GM18517 (cell line): ENCODE measurements around the gene PHF2.

Experiments used
- ATAC-seq: cut with Tn5 transposase; IDR thresholded peaks from one replicate; pipeline ENCODE4 v1.9.1; 2021; ENCODE audit warnings: mild to moderate bottlenecking, moderate library complexity; ENCODE audit not compliant: unreplicated experiment

PHF2 gene

DNA sequence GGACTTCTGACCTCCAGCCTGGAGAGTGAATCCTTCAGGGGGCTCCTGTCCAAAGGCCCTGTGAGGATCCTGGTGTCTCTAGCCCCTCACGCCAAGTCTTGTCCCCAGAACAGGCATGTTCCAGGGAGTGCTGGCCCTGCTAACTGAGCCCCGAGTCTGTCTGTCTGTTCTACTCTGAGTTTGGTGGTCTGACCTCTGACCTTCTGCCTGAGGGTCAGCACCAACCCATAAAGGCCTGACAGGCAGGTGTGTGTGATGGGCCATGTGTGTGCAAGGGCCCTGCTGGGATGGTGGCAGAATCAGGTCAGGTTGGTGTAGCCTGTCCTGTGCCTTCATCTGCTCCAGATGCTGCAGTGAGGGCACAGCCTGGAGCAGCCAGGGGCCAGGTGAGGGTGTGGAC is 46.3 kb downstream of the PHF2 start:
- no peak for ATAC-seq

GRCh38 chr9:93623753-93624152 is 47.4 kb downstream of the PHF2 start:
- no peak for ATAC-seq

- no peak for ATAC-seq
Observed at GRCh38 chr9:93624431-93624834, 48.0 kb downstream of the PHF2 start.

GRCh38 chr9:93624977-93625376 is 48.6 kb downstream of the PHF2 start:
- ATAC-seq = no peak

DNA sequence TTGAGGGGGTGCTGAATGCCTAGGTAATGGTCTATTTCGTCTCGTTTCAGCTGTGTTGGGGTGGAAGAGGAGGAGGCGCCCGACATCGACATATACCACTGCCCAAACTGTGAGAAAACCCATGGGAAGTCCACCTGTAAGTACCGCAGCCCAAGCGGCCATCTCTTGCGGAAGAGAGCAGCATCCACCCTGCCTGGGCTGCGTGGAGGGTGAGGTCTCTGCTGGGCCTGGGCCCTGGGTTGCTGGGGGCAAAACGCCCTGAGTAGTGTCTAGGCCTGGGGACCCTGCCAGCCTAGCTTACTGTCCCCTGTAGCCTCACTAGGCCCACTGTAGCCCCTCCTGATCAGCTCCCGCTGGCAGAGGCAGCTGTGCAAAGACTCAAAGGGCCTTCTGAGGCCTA is 53.5 kb downstream of the PHF2 start:
- ATAC-seq = no peak

GRCh38 chr9:93630806-93631411 is 54.5 kb downstream of the PHF2 start:
- ATAC-seq = no peak

- no peak for ATAC-seq
Observed at GRCh38 chr9:93633492-93634221, 57.3 kb downstream of the PHF2 start.

DNA sequence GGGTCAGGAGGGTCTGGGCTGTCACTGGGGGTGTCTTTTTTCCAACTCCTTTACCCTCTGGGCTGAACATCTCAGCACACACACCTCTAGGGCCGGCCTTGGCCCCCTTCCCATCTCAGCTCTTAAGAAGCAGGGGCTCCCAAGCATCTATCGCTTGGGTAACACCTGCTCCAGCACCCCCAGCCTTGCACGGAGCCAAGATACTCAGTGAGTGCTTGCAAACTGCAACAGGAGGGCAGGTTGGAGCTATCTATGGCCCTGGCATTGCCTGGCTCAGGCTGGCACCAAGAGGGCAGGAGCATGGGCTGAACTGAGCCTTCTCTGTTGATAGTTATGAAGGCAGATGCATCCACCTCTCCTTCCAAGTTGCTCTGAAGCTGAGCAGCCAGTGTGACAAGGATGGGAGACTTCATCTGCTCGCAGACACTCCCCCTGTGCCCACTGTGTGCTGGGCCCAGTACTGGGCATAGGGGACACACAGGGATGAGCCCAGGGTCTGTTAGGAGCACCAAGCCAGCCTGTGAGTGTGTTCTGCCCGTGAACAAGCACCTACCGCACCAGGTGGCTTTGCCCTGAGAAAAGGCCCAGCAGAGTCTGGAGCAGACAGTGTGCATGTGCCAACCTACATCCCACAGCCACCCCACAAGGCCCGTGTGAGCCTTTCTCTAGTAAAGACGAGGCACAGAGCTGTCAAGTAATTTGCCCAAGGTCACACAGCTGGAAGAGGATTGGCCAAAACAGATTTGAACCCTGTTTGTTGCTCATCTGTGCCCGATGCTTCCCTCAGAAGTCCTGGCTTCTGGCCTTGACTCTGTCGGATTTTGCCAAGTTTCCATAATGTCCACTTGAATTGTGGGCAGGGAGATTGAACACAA is 58.2 kb downstream of the PHF2 start:
- no peak for ATAC-seq

- ATAC-seq = no peak
Observed at GRCh38 chr9:93635186-93636107, 59.1 kb downstream of the PHF2 start.

GRCh38 chr9:93636172-93636661 is 59.8 kb downstream of the PHF2 start:
- ATAC-seq = no peak

DNA sequence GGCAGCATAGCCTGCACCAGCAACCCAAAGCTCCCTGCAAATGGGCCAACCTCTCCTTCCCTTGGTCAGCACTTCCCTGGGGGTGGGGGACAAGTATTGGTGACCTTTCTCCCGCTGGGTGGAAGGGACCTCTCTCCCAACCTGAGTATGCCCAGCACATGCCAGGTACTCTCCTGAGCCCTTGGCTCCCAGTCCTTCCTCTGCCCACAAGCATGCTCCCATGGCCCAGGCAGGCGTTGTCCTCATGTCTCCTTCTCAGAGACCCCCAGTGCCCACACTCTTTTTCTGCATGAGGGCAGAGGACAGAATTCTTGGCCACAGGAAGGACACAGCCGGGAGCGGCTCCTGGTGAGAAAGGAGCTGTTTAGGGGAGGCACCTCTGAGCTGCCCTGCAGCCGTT is 60.3 kb downstream of the PHF2 start:
- no peak for ATAC-seq

GRCh38 chr9:93637886-93638285 is 61.5 kb downstream of the PHF2 start:
- no peak for ATAC-seq

- ATAC-seq = no peak
Observed at GRCh38 chr9:93640027-93640426, 63.6 kb downstream of the PHF2 start.

GRCh38 chr9:93642961-93643360 is 66.6 kb downstream of the PHF2 start:
- ATAC-seq = no peak

GRCh38 chr9:93644397-93645088 is 68.2 kb downstream of the PHF2 start:
- no peak for ATAC-seq

DNA sequence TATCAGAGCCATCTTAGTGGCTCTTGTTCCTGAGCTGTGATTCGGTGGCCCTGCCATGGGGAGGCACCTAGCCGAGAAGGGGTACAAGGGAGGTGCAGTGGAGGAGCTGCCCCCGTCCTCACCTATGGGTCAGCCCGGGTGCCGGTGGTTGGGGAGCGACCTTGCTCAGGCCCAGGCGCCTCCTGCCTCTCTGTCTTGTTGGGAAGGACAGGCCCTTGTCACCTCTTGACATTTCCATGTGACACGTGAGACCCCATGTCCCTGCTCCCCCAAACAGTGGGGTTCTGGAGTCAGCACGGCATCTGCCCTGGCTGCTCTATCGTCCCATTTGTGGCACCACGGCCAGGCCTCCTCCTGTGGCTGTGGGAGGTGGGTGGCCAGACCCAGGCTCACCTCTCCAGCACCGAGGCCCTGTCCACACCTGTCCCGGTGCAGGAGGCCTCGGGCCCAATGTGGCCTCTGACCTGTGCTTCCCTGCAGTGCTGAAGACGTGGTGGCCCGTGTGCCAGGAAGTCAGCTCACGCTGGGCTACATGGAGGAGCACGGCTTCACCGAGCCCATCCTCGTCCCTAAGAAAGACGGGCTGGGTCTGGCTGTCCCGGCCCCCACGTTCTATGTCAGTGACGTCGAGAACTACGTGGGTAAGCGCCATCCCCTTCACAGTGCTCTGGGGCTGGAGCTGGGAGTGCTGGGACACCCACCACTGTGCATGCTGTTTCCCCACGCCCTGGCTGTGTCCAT is 68.9 kb downstream of the PHF2 start:
- no peak for ATAC-seq

DNA sequence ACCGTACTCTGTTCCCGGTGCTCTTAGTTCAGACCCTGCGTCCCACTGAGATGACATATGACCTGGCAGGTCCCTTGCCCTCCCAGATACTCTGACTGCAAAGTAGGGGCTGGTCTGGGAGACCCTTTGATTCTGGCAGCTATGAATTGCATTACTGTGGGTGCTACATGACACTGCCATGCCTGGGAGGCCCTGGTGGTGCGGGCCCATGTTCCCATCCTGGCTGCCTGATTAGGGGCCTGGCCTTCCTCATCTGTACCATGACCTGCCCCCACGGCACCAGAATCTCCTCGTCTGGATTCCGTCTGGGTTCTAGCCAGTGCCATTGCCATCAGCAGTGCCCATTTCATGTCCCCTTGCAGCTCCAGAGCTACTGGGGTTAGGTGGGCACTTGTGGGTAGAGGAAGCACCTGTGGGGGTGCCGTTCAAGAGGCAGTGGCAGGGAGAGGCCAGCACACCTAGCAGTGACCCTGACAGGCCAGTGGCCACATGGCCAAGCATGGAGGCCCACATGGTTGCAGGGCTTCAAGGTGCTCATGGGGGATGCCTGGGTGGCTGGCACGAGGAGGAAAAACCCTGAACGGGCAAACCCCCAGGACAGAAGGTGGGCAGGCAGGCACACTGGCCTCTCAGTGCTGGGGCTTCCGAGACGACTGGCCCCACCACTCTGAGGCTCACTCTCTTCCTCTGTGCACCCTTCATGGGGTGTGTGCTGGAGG is 69.7 kb downstream of the PHF2 start:
- no peak for ATAC-seq

- ATAC-seq = no peak
Observed at GRCh38 chr9:93646640-93647178, 70.3 kb downstream of the PHF2 start.
